Stomach (tissue), 9 donors: ENCODE data around the gene PRXL2B. TPM values are rescaled to one million over a fixed set of nuclear protein-coding genes. Genes with fewer than 3 reads are reported as not detected.

Source experiments
- DNase-seq, 2 donors: peaks; one replicate each; pipeline versions ENCODE4 v3.0.0 to v3.0.0-alpha.2; 2013 to 2019
- H3K27ac ChIP-seq, 5 donors: fragments of 200-600 bp in 4 of 5; sonication (generic) in 4 of 5; one replicate each; pipeline ENCODE4 v1.5.1; 2013 to 2019; ENCODE audit warnings: mild to moderate bottlenecking in 1 of 5, moderate library complexity in 1 of 5
- H3K27me3 ChIP-seq, 3 donors: fragments of 200-600 bp; sonication (generic); one replicate each; pipeline ENCODE4 v1.5.1; 2017 to 2019; ENCODE audit warnings: mixed run types in 1 of 3
- H3K36me3 ChIP-seq, 4 donors: fragments of 200-600 bp; sonication (generic); 1 replicate in 3 of 4; 2 replicates in 1 of 4; pipeline ENCODE4 v1.5.1; 2016 to 2019
- H3K4me1 ChIP-seq, 4 donors: fragments of 200-600 bp; sonication (generic); one replicate each; pipeline ENCODE4 v1.5.1; 2016 to 2019
- H3K4me3 ChIP-seq, 4 donors: fragments of 200-600 bp; sonication (generic) in 3 of 4; one replicate each; pipeline ENCODE4 v1.5.1; 2016 to 2019; ENCODE audit warnings: mild to moderate bottlenecking in 1 of 4
- H3K9me3 ChIP-seq, 4 donors: fragments of 200-600 bp; sonication (generic); one replicate each; pipeline ENCODE4 v1.5.1; 2016 to 2019
- CTCF ChIP-seq, 7 experiments: fragments of 450-650 bp in 4 of 7; fragments of 200-600 bp in 3 of 7; sonication (generic) in 3 of 7; IDR thresholded peaks; one replicate each; pipeline ENCODE4 v1.5.1; 2016 to 2019; ENCODE audit warnings: antibody characterized with exemption in 7 of 7, control low read depth in 2 of 7, mild to moderate bottlenecking in 1 of 7
- EP300 ChIP-seq: sonication (generic); formaldehyde crosslinking; IDR thresholded peaks from one replicate; pipeline ENCODE4 v1.6.1; 2017; ENCODE audit warnings: antibody characterized with exemption
- POLR2A ChIP-seq, 4 donors: fragments of 450-650 bp; IDR thresholded peaks; one replicate each; pipeline ENCODE4 v1.6.1; 2016; ENCODE audit warnings: antibody characterized with exemption in 4 of 4, control low read depth in 2 of 4, mild to moderate bottlenecking in 1 of 4, moderate library complexity in 1 of 4
- POLR2AphosphoS5 ChIP-seq, 3 donors: sonication (generic); formaldehyde crosslinking; IDR thresholded peaks; one replicate each; pipeline ENCODE4 v1.6.1; 2016; ENCODE audit warnings: antibody characterized with exemption in 3 of 3
- WGBS, 5 donors: extraction: QIAGEN DNeasy Blood & Tissue Kit in 3 of 5; methylation state at CpG; one replicate each; pipeline versions ENCODE4 v1.1.5 to v1.1.7; 2013 to 2018; 5-methylcytosine and 5-hydroxymethylcytosine counted together
- intact Hi-C: fragments of 100-400 bp; cut with DNase I; formaldehyde crosslinking; loops from one replicate; pipeline ENCODE4 v1.15.1; 2023; ENCODE audit warnings: low total_unique reads
- polyA plus RNA-seq, 3 donors: library from polyadenylated mRNA; stranded (reverse); fragments of 200-250 nt; gene quantifications; one replicate each; pipeline ENCODE4 v1.2.3, GENCODE V29; 2013
- total RNA-seq, 5 donors: library from RNA; depleted of rRNA; stranded (reverse); fragments of >200 nt; gene quantifications; one replicate each; pipeline versions ENCODE4 v1.1.0 to v1.2.3, GENCODE V29; 2014 to 2016
- donor health status: healthy with polysubstance abuse.
- donor health status: Bipolar disorder and iron deficiency.
- donor health status: healthy.

PRXL2B gene
- total and polyA plus RNA-seq, 8 donors: 8.5 to 668 (median 21.0) TPM

DNA sequence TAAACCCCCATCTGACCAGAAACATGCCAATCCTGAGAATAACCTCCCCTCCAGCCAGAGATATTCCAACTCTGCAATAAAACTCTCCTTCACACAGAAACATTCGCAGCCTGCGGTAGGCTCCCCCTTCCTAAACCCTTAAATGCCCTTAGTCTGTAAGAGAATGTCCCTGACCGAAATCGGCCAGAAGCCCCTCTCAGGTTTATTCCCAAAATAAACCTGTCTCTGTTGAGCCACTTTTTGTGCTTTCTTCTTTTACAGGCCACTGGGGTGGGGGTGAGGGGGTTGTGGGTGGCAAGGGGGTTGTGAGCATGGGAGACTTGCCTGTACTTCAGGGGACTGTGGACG is 4.6 kb downstream of the PRXL2B start:
- no peak for DNase-seq
- Histone ChIP-seq H3K36me3 (peaks cover 0 to 22% (median 11%) of the 10 kb centered on the region in 4 donors), H3K27me3 (peaks cover 0 to 16% (median 0%) of the 10 kb centered on the region in 3 donors), H3K9me3 (no peaks in the 10 kb centered on the region), H3K27ac (no peak overlapping the region), H3K4me1 (peaks cover 26 to 55% (median 42%) of the 10 kb centered on the region in 4 donors), H3K4me3 (no peak overlapping the region)
- WGBS, 5 donors: 88 to 97% (median 90%) methylated on average over 5 of the region's 5 CpGs
- intact Hi-C loops: no loop called here
- TF ChIP-seq POLR2AphosphoS5 (IDR thresholded peaks at IDR 0.05): no peak
- no peak for TF ChIP-seq POLR2A (IDR thresholded peaks at IDR 0.05)
- TF ChIP-seq CTCF (IDR thresholded peaks at IDR 0.05): no peak
- no peak for TF ChIP-seq EP300

GRCh38 chr1:2591581-2592261 is 5.1 kb downstream of the PRXL2B start:
- 87 to 95% (median 88%) methylated on average over 9 to 12 of the region's 12 CpGs for WGBS, 5 donors
- Histone ChIP-seq H3K27me3 (peaks cover 0 to 16% (median 0%) of the 10 kb centered on the region in 3 donors), H3K27ac (no peak overlapping the region), H3K9me3 (no peaks in the 10 kb centered on the region), H3K4me1 (peaks cover 26 to 55% (median 42%) of the 10 kb centered on the region in 4 donors), H3K4me3 (no peak overlapping the region), H3K36me3 (peaks cover 0 to 22% (median 11%) of the 10 kb centered on the region in 4 donors)
- intact Hi-C loops: no loop called here
- DNase-seq: no peak
- TF ChIP-seq POLR2AphosphoS5 (IDR thresholded peaks at IDR 0.05) (no peak), POLR2A (IDR thresholded peaks at IDR 0.05) (no peak), EP300 (no peak), CTCF (IDR thresholded peaks at IDR 0.05) (no peak)

DNA sequence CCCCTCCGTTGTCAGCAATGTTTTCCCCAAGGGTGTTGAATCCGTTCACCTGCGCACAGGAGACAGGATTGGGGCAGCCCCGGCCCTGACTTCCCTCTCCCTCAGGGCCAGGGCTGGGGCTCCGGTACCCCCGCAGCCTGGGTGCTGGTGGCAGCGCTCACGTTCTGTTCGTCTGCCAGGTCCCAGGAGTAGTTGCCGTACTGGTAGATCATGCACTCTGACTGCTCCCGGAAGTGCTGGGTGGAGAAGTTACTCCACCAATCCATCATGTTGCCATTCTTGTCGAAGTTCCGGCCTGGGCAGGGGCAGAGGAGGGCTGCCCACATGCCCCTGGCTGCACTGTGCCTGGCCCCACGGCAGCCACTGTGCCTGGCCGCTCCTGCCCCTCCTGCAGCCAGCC is 6.1 kb downstream of the PRXL2B start:
- peaks cover 0 to 16% (median 0%) of the 10 kb centered on the region in 3 donors for H3K27me3 ChIP-seq
- peaks cover 0 to under 1% (median 0%) of the 10 kb centered on the region in 4 donors for H3K9me3 ChIP-seq
- H3K4me1 ChIP-seq: peaks cover 22 to 46% (median 33%) of the 10 kb centered on the region in 4 donors
- 18 to 46% (median 31%) methylated on average over 9 to 15 of the region's 15 CpGs for WGBS, 5 donors
- H3K4me3 ChIP-seq: peak overlapping the region in 3 of 4 donors; percentile 0 to 28 (median 26)
- intact Hi-C loops: no loop called here
- H3K27ac ChIP-seq: peak overlapping the region; percentile 20 to 66 (median 48)
- TF ChIP-seq EP300: no peak
- peak in 2 of 3 donors; percentile 36 to 70 for TF ChIP-seq POLR2AphosphoS5 (IDR thresholded peaks at IDR 0.05)
- DNase-seq: peak; percentile 61 to 78
- H3K36me3 ChIP-seq: peaks cover 0 to 22% (median 11%) of the 10 kb centered on the region in 4 donors

- peaks cover 15 to 39% (median 26%) of the 10 kb centered on the region in 4 donors for H3K4me1 ChIP-seq
- WGBS, 5 donors: 40 to 63% (median 55%) methylated on average over 14 to 26 of the region's 26 CpGs
- H3K36me3 ChIP-seq: peaks cover 0 to 22% (median 11%) of the 10 kb centered on the region in 4 donors
- H3K27me3 ChIP-seq: peaks cover 0 to 16% (median 0%) of the 10 kb centered on the region in 3 donors
- H3K9me3 ChIP-seq: peaks cover 0 to 7% (median 2%) of the 10 kb centered on the region in 4 donors
- no peak for TF ChIP-seq CTCF (IDR thresholded peaks at IDR 0.05)
- no peak for TF ChIP-seq POLR2A (IDR thresholded peaks at IDR 0.05)
- TF ChIP-seq POLR2AphosphoS5 (IDR thresholded peaks at IDR 0.05): no peak
- TF ChIP-seq EP300: no peak
- intact Hi-C loops: no loop called here
- H3K27ac ChIP-seq: peak overlapping the region; percentile 1 to 66 (median 48)
- DNase-seq: no peak
- peak overlapping the region in 2 of 4 donors; percentile 39 to 41 for H3K4me3 ChIP-seq
Measured at GRCh38 chr1:2593251-2593878, 6.8 kb downstream of the PRXL2B start.
